Prostate gland (tissue), 2 donors: ENCODE data around the gene RAB40A. TPM values are rescaled to one million over a fixed set of nuclear protein-coding genes. Genes with fewer than 3 reads are reported as not detected.
A peak's percentile ranks its signal among the peaks of the same experiment; 100 is the strongest.

Source experiments
- DNase-seq: peaks from one replicate; pipeline ENCODE4 v3.0.0-alpha.2; 2019; ENCODE audit warnings: low spot score
- H3K27ac ChIP-seq, 2 donors: fragments of 200-600 bp; sonication (generic); 2 replicates each; pipeline ENCODE4 v1.5.1; 2017 to 2019
- H3K27me3 ChIP-seq: fragments of 200-600 bp; sonication (generic); replicated peaks from 2 replicates; pipeline ENCODE4 v1.5.1; 2019; ENCODE audit not compliant: insufficient read depth
- H3K36me3 ChIP-seq, 2 donors: fragments of 200-600 bp; sonication (generic); 1 replicate in 1 of 2; 2 replicates in 1 of 2; pipeline versions ENCODE4 v1.5.1 to v1.8.1; 2017 to 2019
- H3K4me1 ChIP-seq: fragments of 200-600 bp; sonication (generic); replicated peaks from 2 replicates; pipeline ENCODE4 v1.5.1; 2019
- H3K4me3 ChIP-seq, 2 donors: fragments of 200-600 bp; sonication (generic); 2 replicates each; pipeline ENCODE4 v1.5.1; 2017 to 2019
- H3K9me3 ChIP-seq: fragments of 200-600 bp; sonication (generic); 2 replicates; pipeline ENCODE4 v1.5.1; 2017
- POLR2A ChIP-seq: fragments of 450-650 bp; IDR thresholded peaks from one replicate; pipeline ENCODE4 v1.6.1; 2016; ENCODE audit warnings: antibody characterized with exemption, mild to moderate bottlenecking
- POLR2AphosphoS5 ChIP-seq: sonication (generic); formaldehyde crosslinking; IDR thresholded peaks from one replicate; pipeline ENCODE4 v1.6.1; 2017; ENCODE audit warnings: antibody characterized with exemption
- WGBS: methylation state at CpG from one replicate; pipeline ENCODE4 v1.1.5; 2018; 5-methylcytosine and 5-hydroxymethylcytosine counted together
- intact Hi-C: fragments of 100-400 bp; cut with DNase I; formaldehyde crosslinking; loops from one replicate; pipeline ENCODE4 v1.14.2; 2022
- total RNA-seq, 2 donors: library from RNA; depleted of rRNA; stranded (reverse); fragments of >200 nt; gene quantifications; one replicate each; pipeline ENCODE4 v1.1.0, GENCODE V29; 2016
- TF ChIP-seq, protein P1 (sequence below), 4 experiments: fragments of 200-600 bp in 2 of 4; fragments of 450-650 bp in 2 of 4; sonication (generic) in 2 of 4; IDR thresholded peaks; 1 replicate in 3 of 4; 2 replicates in 1 of 4; pipeline ENCODE4 v1.5.1; 2016 to 2019; ENCODE audit warnings: antibody characterized with exemption in 4 of 4, mild to moderate bottlenecking in 2 of 4, moderate library complexity in 2 of 4

RAB40A gene
- total RNA-seq, 2 donors from 2014 or later = 1.5 to 24.7 TPM

- Histone ChIP-seq H3K36me3 (no peaks in the 10 kb centered on the region), H3K27ac (peak overlapping the region; percentile 72 to 81), H3K4me1 (no peaks in the 10 kb centered on the region), H3K27me3 (no peaks in the 10 kb centered on the region), H3K4me3 (no peak overlapping the region), H3K9me3 (no peaks in the 10 kb centered on the region)
- DNase-seq = no peak
- intact Hi-C loops = loop anchor here (2.0 kb wide), 1 partner anchor 150 kb away; the partner anchor contains the start of gene MORF4L2
- TF ChIP-seq, protein P1, sequence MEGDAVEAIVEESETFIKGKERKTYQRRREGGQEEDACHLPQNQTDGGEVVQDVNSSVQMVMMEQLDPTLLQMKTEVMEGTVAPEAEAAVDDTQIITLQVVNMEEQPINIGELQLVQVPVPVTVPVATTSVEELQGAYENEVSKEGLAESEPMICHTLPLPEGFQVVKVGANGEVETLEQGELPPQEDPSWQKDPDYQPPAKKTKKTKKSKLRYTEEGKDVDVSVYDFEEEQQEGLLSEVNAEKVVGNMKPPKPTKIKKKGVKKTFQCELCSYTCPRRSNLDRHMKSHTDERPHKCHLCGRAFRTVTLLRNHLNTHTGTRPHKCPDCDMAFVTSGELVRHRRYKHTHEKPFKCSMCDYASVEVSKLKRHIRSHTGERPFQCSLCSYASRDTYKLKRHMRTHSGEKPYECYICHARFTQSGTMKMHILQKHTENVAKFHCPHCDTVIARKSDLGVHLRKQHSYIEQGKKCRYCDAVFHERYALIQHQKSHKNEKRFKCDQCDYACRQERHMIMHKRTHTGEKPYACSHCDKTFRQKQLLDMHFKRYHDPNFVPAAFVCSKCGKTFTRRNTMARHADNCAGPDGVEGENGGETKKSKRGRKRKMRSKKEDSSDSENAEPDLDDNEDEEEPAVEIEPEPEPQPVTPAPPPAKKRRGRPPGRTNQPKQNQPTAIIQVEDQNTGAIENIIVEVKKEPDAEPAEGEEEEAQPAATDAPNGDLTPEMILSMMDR (IDR thresholded peaks at IDR 0.05) = no peak
- TF ChIP-seq POLR2A (no peak), POLR2AphosphoS5 (no peak)
Measured at GRCh38 chrX:103536732-103537131, 17.4 kb upstream of the RAB40A start.

DNA sequence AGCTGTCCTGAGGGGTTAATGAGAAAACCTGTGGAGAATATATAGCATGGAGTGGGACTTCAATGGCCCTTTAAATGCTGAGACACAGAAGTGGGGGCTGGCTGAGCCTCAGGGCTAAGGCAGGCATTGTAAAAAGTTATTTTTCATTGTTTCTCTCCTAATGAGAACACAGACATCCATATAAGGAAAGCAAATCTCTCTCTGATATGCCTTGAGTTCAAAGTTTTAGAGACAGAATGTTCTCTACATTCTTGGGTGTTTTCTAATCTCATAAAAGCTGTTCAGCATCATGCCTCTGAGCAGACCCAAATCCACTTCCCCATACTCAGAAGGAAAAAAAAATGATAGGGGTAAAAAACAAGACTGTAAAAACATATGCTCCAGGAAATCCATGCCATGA lies 16.8 kb upstream of the RAB40A start:
- Histone ChIP-seq H3K27ac (peak overlapping the region; percentile 72 to 81), H3K4me1 (no peaks in the 10 kb centered on the region), H3K9me3 (no peaks in the 10 kb centered on the region), H3K4me3 (no peak overlapping the region), H3K36me3 (no peaks in the 10 kb centered on the region), H3K27me3 (no peaks in the 10 kb centered on the region)
- no peak for DNase-seq
- TF ChIP-seq POLR2AphosphoS5 (peak; percentile 62), POLR2A (no peak)
- intact Hi-C loops = loop anchor here (2.0 kb wide), 1 partner anchor 151 kb away; the partner anchor contains the start of gene MORF4L2

DNA sequence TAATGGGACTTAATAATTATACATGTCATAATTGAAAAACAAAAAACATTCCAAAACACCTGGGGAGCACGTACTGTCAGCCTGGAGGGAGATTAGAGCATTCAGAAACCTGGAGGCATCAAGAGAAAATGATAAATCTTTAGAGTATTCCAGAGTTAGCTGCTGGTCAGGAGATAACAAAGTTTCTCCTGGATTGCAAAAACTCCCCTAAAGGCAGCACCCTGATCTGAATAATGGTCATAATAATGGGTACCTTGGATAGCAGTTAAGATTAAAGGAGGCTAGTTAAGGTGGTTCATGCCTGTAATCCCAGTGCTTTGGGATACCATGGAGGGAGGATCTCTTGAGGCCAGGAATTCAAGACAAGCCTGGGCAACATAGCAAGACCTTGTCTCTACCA lies 15.9 kb upstream of the RAB40A start:
- 59% methylated on average over 1 of the region's 1 CpG for WGBS
- no peak overlapping the region for H3K4me3 ChIP-seq
- DNase-seq = no peak
- intact Hi-C loops = loop anchor here (2.0 kb wide), 1 partner anchor 96 kb away; no protein-coding TSS in a partner anchor
- H3K27me3 ChIP-seq = no peaks in the 10 kb centered on the region
- TF ChIP-seq, protein P1 (IDR thresholded peaks at IDR 0.05) = no peak
- no peak for TF ChIP-seq POLR2A
- no peak for TF ChIP-seq POLR2AphosphoS5
- peak overlapping the region; percentile 69 to 81 for H3K27ac ChIP-seq
- no peaks in the 10 kb centered on the region for H3K9me3 ChIP-seq
- no peaks in the 10 kb centered on the region for H3K36me3 ChIP-seq
- no peaks in the 10 kb centered on the region for H3K4me1 ChIP-seq

DNA sequence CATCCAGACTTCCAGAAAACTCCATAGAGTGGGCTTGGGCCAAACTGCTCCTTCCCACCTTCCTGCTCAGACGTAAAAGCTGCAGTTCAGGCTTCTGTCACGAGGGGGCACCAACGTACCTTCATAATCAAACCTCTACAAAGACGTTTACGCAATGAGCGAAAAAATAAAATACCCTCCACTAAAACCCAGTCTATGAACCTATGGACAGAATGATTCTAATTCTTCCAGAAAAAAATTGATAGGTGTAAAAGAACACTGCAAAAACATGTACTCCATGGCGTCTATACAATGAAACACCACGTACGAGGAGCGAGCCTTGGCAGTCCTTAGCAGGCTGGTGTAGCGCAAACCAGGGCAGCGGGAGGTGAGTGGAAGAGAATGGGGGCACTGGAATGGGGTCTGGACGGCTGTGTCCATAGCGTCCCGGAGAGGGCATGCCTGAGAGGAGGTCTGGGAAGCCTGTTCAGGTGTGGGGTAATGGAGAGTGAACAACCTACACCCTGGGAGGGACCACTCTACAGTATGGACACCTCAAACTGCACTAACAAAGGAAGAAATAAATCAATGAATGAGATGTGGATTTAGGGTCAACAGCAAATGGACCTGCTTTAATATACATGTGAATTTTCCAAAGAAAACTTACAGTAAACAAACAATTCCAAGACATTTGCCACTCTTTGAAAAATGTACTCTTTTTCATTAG lies 14.4 kb upstream of the RAB40A start:
- Histone ChIP-seq H3K9me3 (no peaks in the 10 kb centered on the region), H3K27me3 (no peaks in the 10 kb centered on the region), H3K27ac (peak overlapping the region; percentile 57 to 81), H3K36me3 (no peaks in the 10 kb centered on the region), H3K4me3 (peak overlapping the region; percentile 10 to 20), H3K4me1 (no peaks in the 10 kb centered on the region)
- intact Hi-C loops = loop anchor here (2.0 to 5.0 kb wide), 2 partner anchors 97 to 284 kb away; no protein-coding TSS in a partner anchor
- TF ChIP-seq, protein P1 (IDR thresholded peaks at IDR 0.05) = peak; percentile 31 to 80 (median 68)
- no peak for TF ChIP-seq POLR2A
- WGBS = 5% methylated on average over 15 of the region's 15 CpGs
- DNase-seq = peak; percentile 65

- 92% methylated on average over 6 of the region's 6 CpGs for WGBS
- H3K27me3 ChIP-seq = no peaks in the 10 kb centered on the region
- no peaks in the 10 kb centered on the region for H3K36me3 ChIP-seq
- no peak overlapping the region for H3K27ac ChIP-seq
- no peaks in the 10 kb centered on the region for H3K4me1 ChIP-seq
- H3K4me3 ChIP-seq = no peak overlapping the region
- H3K9me3 ChIP-seq = no peaks in the 10 kb centered on the region
- intact Hi-C loops = loop anchor here (5.0 kb wide), 1 partner anchor 286 kb away; no protein-coding TSS in a partner anchor
- no peak for DNase-seq
- TF ChIP-seq POLR2AphosphoS5 (no peak), POLR2A (no peak)
- TF ChIP-seq, protein P1 (IDR thresholded peaks at IDR 0.05) = no peak
Measured at GRCh38 chrX:103531002-103531401, 11.7 kb upstream of the RAB40A start.
